PC-3 (cell line): ENCODE data around the gene GABARAP. TPM values are rescaled to one million over a fixed set of nuclear protein-coding genes. Genes with fewer than 3 reads are reported as not detected.

Experiments
- ATAC-seq: fragments of 200-7000 bp; cut with Tn5 transposase; 2 replicates; pipeline ENCODE4 v1.9.1; 2020; ENCODE audit warnings: mild to moderate bottlenecking, moderate library complexity
- BruUV-seq: library from RNA; stranded (reverse); fragments of 400-500 nt; replicated peaks from 2 replicates; lab custom pipeline; 2021; lab: Mats Ljungman, UMichigan
- CTCF ChIA-PET: fragments of 300-600 bp; sonication (Branson Sonifier 250); formaldehyde crosslinking; loops from one replicate; lab custom pipeline; 2022; ENCODE audit warnings: antibody characterized with exemption; lab: Charles Lee
- POLR2A ChIA-PET: fragments of 300-600 bp; sonication (Branson Sonifier 250); formaldehyde crosslinking; loops from one replicate; lab custom pipeline; 2022; ENCODE audit warnings: antibody characterized with exemption; ENCODE audit not compliant: unreplicated experiment; lab: Charles Lee
- DNase-seq: peaks from one replicate; pipeline ENCODE4 v3.0.0-alpha.2; 2015
- H2AFZ ChIP-seq: fragments of 300-600 bp; sonication (generic); 2 replicates; pipeline ENCODE4 v1.6.0; 2016; ENCODE audit warnings: antibody characterized with exemption, low read length
- H3F3A ChIP-seq: fragments of 300-600 bp; sonication (generic); one replicate; pipeline ENCODE4 v1.6.0; 2017; ENCODE audit warnings: antibody characterized with exemption, low read length, control low read depth, mild to moderate bottlenecking; ENCODE audit not compliant: unreplicated experiment
- H3K27ac ChIP-seq: fragments of 300-600 bp; sonication (generic); 2 replicates; pipeline ENCODE4 v1.5.1; 2016; ENCODE audit warnings: mild to moderate bottlenecking, low read length
- H3K27me3 ChIP-seq: fragments of 300-600 bp; sonication (generic); 2 replicates; pipeline ENCODE4 v1.6.1; 2016; ENCODE audit warnings: low read length, mixed read lengths
- H3K36me3 ChIP-seq: fragments of 300-600 bp; sonication (generic); 2 replicates; pipeline ENCODE4 v1.6.1; 2016; ENCODE audit warnings: low read depth, mixed run types, low read length, mixed read lengths
- H3K4me1 ChIP-seq: fragments of 300-600 bp; sonication (generic); 2 replicates; pipeline ENCODE4 v1.5.1; 2016; ENCODE audit warnings: low read length; ENCODE audit not compliant: insufficient read depth
- H3K4me2 ChIP-seq: fragments of 300-600 bp; sonication (generic); 2 replicates; pipeline ENCODE4 v1.6.0; 2016; ENCODE audit warnings: low read length
- H3K4me3 ChIP-seq: fragments of 300-600 bp; sonication (generic); 2 replicates; pipeline ENCODE4 v1.5.1; 2016; ENCODE audit warnings: mild to moderate bottlenecking, low read length, mixed read lengths
- H3K79me2 ChIP-seq: fragments of 300-600 bp; sonication (generic); 2 replicates; pipeline ENCODE4 v1.6.1; 2017; ENCODE audit warnings: low read length, mixed read lengths
- H3K9ac ChIP-seq: fragments of 300-600 bp; sonication (generic); 2 replicates; pipeline ENCODE4 v1.6.0; 2016; ENCODE audit warnings: mild to moderate bottlenecking, low read length
- H3K9me2 ChIP-seq: fragments of 300-600 bp; sonication (generic); replicated peaks from 2 replicates; pipeline ENCODE4 v1.6.1; 2016; ENCODE audit warnings: mixed run types, low read length, mixed read lengths
- H3K9me3 ChIP-seq: fragments of 300-600 bp; sonication (generic); 2 replicates; pipeline ENCODE4 v1.6.1; 2016; ENCODE audit warnings: low read length, mixed read lengths
- H4K20me1 ChIP-seq: fragments of 300-600 bp; sonication (generic); 2 replicates; pipeline ENCODE4 v1.6.1; 2016; ENCODE audit warnings: low read length, mixed read lengths
- CTCF ChIP-seq: fragments of 300-600 bp; sonication (generic); conservative IDR thresholded peaks from 2 replicates; pipeline ENCODE4 v1.5.1; 2017; ENCODE audit warnings: antibody characterized with exemption, low read depth, mild to moderate bottlenecking, low read length
- EZH2 ChIP-seq: fragments of 300-600 bp; sonication (generic); IDR thresholded peaks from one replicate; pipeline ENCODE4 v1.6.1; 2017; ENCODE audit warnings: antibody characterized with exemption, mild to moderate bottlenecking, low read length; ENCODE audit not compliant: unreplicated experiment
- EZH2phosphoT487 ChIP-seq: fragments of 300-600 bp; sonication (generic); IDR thresholded peaks from 2 replicates; pipeline ENCODE4 v1.6.1; 2018; ENCODE audit warnings: mild to moderate bottlenecking, antibody characterized with exemption, low read length, borderline replicate concordance
- intact Hi-C: fragments of 100-400 bp; cut with micrococcal nuclease; formaldehyde crosslinking; loops from 2 replicates; pipeline ENCODE4 v1.9.0; 2023
- total RNA-seq: library from RNA; depleted of rRNA; stranded (reverse); fragments of >200 nt; gene quantifications from 2 replicates; pipeline ENCODE4 v1.2.3, GENCODE V29; 2014

GABARAP gene
- total RNA-seq, 1 experiment from 2014 or later: 103 TPM

DNA sequence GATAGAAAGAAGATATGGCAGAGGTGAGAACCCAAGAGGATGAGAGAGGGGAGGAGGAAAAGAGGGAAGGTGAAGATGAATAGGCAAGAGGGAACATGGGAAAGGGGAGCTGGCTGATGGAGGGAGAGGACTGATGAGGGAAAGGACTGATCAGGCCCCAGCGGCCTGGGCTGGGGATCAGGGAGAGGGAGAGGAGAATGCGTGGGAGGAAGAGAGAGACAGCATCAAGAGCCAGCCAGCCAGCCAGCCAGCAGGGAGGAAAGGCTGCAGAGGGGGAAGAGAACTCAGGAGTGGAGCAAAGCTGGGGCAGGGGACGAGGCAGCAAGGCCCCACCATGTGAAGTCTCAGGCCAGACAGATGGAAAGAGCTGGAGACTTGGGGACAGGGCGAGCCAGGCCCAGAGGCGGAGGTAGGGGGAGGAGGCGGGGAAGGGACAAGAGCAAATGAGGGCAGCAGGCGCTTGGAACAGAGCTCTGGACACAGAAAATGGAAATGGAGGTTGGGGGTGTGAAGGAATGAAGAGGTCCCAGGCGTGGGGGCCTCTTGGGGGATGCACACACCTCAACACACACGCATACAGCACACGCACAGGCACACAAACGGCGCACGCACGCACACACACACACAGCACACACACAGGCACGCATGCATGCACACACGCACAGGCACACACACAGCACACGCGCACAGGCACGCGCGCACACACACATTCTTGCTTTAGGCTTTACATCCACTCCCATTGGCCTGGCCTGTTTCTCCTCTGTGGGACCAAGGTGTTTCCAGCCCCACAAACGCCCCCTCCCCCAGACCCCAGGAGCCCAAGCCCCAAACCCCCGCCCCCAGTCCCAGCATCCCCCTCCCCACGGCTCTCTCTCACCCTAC lies 34.9 kb downstream of the GABARAP start:
- DNase-seq (no peak), ATAC-seq (no peak)
- TF ChIP-seq EZH2 (no peak), CTCF (no peak), EZH2phosphoT487 (no peak)
- no peaks in the 10 kb centered on the region for H3K36me3 ChIP-seq
- H3K4me3 ChIP-seq: no peak overlapping the region
- intact Hi-C loops: no loop called here
- POLR2A ChIA-PET: no interaction called here
- H2AFZ ChIP-seq: no peak overlapping the region
- no peak overlapping the region for H3K9ac ChIP-seq
- H4K20me1 ChIP-seq: no peaks in the 10 kb centered on the region
- H3K9me2 ChIP-seq: no peaks in the 10 kb centered on the region
- H3K4me1 ChIP-seq: no peaks in the 10 kb centered on the region
- no peaks in the 10 kb centered on the region for H3F3A ChIP-seq
- H3K4me2 ChIP-seq: no peak overlapping the region
- CTCF ChIA-PET: interaction anchor here (0.6 kb wide), 1 partner anchor 35 kb away, joined by 3 read pairs; the partner anchor contains the start of gene GABARAP
- no TSS peak for BruUV-seq
- peaks cover 6% of the 10 kb centered on the region for H3K79me2 ChIP-seq
- H3K27me3 ChIP-seq: no peaks in the 10 kb centered on the region
- no peak overlapping the region for H3K27ac ChIP-seq
- no peaks in the 10 kb centered on the region for H3K9me3 ChIP-seq

- H3K27me3 ChIP-seq: no peaks in the 10 kb centered on the region
- no TSS peak for BruUV-seq
- no peaks in the 10 kb centered on the region for H3K36me3 ChIP-seq
- H3K9me2 ChIP-seq: no peaks in the 10 kb centered on the region
- H3F3A ChIP-seq: no peaks in the 10 kb centered on the region
- no peaks in the 10 kb centered on the region for H4K20me1 ChIP-seq
- TF ChIP-seq EZH2phosphoT487 (no peak), CTCF (no peak), EZH2 (no peak)
- no peaks in the 10 kb centered on the region for H3K4me1 ChIP-seq
- no peak overlapping the region for H2AFZ ChIP-seq
- no peak overlapping the region for H3K4me3 ChIP-seq
- ChIA-PET CTCF (no interaction called here), POLR2A (no interaction called here)
- no peaks in the 10 kb centered on the region for H3K9me3 ChIP-seq
- no peak for DNase-seq
- intact Hi-C loops: no loop called here
- ATAC-seq: no peak
- H3K27ac ChIP-seq: no peak overlapping the region
- H3K4me2 ChIP-seq: no peak overlapping the region
- H3K79me2 ChIP-seq: no peaks in the 10 kb centered on the region
- no peak overlapping the region for H3K9ac ChIP-seq
Observed at GRCh38 chr17:7205561-7205960, 36.7 kb downstream of the GABARAP start.

DNA sequence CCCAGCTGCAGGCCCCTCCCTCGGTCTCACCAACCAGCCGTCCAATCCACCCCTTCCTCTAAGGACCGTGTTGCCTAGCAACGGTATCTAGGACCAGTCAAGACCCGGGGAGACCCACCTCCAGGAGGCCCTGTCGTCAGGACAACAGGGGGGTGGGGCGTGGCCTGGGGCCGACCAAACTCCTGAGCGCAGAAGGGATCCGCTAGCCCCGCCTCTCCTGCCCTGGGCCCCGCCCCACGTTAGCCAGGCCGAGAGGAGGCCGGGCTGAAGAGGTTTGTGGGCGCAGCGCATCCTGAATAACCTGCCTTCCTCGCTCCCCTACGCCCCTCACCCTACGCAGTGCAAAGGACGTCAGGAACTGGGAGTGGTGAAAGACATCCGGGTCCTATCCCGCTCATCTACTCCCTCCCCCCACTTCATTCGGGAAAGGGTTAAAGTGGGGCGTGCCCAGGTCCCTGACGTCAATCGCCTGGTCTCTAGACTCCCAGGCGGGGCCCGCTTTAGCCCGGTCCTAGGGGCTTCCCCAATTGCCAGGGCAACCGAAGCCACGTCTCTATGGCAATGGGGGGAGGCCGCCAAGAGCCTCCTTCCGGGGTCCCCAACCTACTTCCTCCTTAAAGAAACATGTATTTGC lies 37.3 kb downstream of the GABARAP start:
- ChIA-PET POLR2A (no interaction called here), CTCF (no interaction called here)
- Histone ChIP-seq H3K9ac (no peak overlapping the region), H4K20me1 (no peaks in the 10 kb centered on the region), H3K4me2 (no peak overlapping the region), H3K27ac (no peak overlapping the region), H3F3A (no peaks in the 10 kb centered on the region), H3K9me3 (no peaks in the 10 kb centered on the region), H3K9me2 (no peaks in the 10 kb centered on the region), H3K36me3 (no peaks in the 10 kb centered on the region), H3K4me1 (no peaks in the 10 kb centered on the region), H3K27me3 (no peaks in the 10 kb centered on the region), H3K4me3 (no peak overlapping the region), H2AFZ (no peak overlapping the region), H3K79me2 (no peaks in the 10 kb centered on the region)
- intact Hi-C loops: no loop called here
- no peak for ATAC-seq
- BruUV-seq: no TSS peak
- DNase-seq: no peak
- TF ChIP-seq CTCF: no peak
- TF ChIP-seq EZH2: no peak
- TF ChIP-seq EZH2phosphoT487: no peak
